ENCODE measurements around the gene EPHB6.

EPHB6 gene

DNA sequence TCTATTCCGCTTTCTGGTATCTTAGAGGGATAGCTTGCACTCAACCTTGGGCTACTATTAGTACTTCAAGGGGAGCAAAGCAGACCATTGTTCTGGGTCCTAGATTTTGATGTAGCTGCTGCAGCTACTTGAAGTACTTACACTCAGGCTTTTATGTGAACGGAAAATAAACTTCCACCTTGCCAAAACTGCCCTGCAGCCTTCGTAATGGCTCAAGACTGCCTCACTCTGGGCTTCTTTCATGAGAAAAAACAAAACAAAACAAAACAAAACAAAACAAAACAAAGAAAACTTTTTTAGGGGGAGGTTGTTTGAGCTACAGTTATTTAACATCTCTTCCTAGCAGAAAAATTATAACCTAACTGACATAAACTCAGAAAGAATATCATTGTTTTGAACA is 19.4 kb upstream of the EPHB6 start:
- no peak overlapping the region for H3K27ac ChIP-seq (replicated peaks)

GRCh38 chr7:142836426-142836825 is 18.4 kb upstream of the EPHB6 start:
- Histone ChIP-seq H3K27me3 (ENCODE audit: insufficient read depth, poor library complexity, severe bottlenecking) (no peaks in the 10 kb centered on the region), H3K27ac (replicated peaks) (no peak overlapping the region), H3K4me3 (replicated peaks; ENCODE audit: insufficient read depth, low read length) (no peak overlapping the region)
- DNase-seq (ENCODE audit: low read depth in 1 of 2, low spot score in 1 of 2): no peak
- TF ChIP-seq GABPA (IDR thresholded peaks at IDR 0.05; ENCODE audit: low read depth): no peak
- TF ChIP-seq, protein P1, sequence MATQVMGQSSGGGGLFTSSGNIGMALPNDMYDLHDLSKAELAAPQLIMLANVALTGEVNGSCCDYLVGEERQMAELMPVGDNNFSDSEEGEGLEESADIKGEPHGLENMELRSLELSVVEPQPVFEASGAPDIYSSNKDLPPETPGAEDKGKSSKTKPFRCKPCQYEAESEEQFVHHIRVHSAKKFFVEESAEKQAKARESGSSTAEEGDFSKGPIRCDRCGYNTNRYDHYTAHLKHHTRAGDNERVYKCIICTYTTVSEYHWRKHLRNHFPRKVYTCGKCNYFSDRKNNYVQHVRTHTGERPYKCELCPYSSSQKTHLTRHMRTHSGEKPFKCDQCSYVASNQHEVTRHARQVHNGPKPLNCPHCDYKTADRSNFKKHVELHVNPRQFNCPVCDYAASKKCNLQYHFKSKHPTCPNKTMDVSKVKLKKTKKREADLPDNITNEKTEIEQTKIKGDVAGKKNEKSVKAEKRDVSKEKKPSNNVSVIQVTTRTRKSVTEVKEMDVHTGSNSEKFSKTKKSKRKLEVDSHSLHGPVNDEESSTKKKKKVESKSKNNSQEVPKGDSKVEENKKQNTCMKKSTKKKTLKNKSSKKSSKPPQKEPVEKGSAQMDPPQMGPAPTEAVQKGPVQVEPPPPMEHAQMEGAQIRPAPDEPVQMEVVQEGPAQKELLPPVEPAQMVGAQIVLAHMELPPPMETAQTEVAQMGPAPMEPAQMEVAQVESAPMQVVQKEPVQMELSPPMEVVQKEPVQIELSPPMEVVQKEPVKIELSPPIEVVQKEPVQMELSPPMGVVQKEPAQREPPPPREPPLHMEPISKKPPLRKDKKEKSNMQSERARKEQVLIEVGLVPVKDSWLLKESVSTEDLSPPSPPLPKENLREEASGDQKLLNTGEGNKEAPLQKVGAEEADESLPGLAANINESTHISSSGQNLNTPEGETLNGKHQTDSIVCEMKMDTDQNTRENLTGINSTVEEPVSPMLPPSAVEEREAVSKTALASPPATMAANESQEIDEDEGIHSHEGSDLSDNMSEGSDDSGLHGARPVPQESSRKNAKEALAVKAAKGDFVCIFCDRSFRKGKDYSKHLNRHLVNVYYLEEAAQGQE (IDR thresholded peaks at IDR 0.05; ENCODE audit: insufficient replicate concordance, low read depth): no peak
- TF ChIP-seq SPI1 (IDR thresholded peaks at IDR 0.05; ENCODE audit: borderline replicate concordance, low read depth): no peak
- no peak for TF ChIP-seq POLR2AphosphoS5 (IDR thresholded peaks at IDR 0.05; ENCODE audit: low read depth)
- TF ChIP-seq, protein P2, sequence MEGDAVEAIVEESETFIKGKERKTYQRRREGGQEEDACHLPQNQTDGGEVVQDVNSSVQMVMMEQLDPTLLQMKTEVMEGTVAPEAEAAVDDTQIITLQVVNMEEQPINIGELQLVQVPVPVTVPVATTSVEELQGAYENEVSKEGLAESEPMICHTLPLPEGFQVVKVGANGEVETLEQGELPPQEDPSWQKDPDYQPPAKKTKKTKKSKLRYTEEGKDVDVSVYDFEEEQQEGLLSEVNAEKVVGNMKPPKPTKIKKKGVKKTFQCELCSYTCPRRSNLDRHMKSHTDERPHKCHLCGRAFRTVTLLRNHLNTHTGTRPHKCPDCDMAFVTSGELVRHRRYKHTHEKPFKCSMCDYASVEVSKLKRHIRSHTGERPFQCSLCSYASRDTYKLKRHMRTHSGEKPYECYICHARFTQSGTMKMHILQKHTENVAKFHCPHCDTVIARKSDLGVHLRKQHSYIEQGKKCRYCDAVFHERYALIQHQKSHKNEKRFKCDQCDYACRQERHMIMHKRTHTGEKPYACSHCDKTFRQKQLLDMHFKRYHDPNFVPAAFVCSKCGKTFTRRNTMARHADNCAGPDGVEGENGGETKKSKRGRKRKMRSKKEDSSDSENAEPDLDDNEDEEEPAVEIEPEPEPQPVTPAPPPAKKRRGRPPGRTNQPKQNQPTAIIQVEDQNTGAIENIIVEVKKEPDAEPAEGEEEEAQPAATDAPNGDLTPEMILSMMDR (IDR thresholded peaks at IDR 0.05; ENCODE audit: insufficient read depth, low read length): no peak

More for the DNA sequence above, 19.4 kb upstream of the EPHB6 start:
- no peak overlapping the region for H3K4me3 ChIP-seq (replicated peaks; ENCODE audit: insufficient read depth, low read length)
- H3K27me3 ChIP-seq (ENCODE audit: insufficient read depth, poor library complexity, severe bottlenecking): no peaks in the 10 kb centered on the region
- no peak for DNase-seq (ENCODE audit: low read depth in 1 of 2, low spot score in 1 of 2)
- TF ChIP-seq POLR2AphosphoS5 (IDR thresholded peaks at IDR 0.05; ENCODE audit: low read depth) (no peak), SPI1 (IDR thresholded peaks at IDR 0.05; ENCODE audit: borderline replicate concordance, low read depth) (no peak), GABPA (IDR thresholded peaks at IDR 0.05; ENCODE audit: low read depth) (no peak)
- TF ChIP-seq, protein P1 (IDR thresholded peaks at IDR 0.05; ENCODE audit: insufficient replicate concordance, low read depth): no peak
- TF ChIP-seq, protein P2 (IDR thresholded peaks at IDR 0.05; ENCODE audit: insufficient read depth, low read length): no peak

DNA sequence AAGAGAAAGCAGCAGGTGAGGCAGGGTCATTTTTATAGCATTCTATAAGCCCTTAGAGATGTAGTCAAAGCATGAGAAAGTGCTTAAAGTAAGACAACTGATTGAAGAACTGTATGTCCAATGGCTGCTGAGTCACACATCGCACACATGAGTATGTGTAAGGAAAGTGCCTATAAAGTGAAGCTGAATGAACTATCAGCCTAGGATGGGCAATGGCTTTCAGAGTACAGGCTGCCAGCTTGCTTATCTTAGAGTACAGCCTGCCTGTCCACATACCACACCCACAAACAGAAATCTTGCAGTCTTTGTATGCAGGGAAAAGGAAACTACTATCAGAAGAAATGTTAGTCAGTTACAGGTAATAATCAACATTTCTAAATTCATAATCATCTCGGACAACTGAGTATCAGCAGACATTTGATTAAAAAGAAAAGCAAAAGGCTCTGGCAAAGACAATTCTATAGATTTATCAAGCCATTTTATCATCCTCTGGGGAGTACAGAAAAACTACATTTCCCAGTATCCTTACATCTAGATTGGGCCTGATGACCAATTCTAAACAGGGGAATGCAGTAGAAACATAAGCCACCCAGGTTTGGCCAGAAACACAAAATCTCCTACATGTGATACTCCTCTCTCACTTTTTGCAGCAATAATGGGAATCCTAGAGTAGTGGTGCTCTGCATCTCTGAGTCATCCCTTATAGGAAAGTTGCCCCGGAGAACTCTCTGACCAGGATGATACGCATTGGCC is 16.2 kb upstream of the EPHB6 start:
- DNase-seq (ENCODE audit: low read depth in 1 of 2, low spot score in 1 of 2): no peak
- TF ChIP-seq SPI1 (IDR thresholded peaks at IDR 0.05; ENCODE audit: borderline replicate concordance, low read depth) (no peak), GABPA (IDR thresholded peaks at IDR 0.05; ENCODE audit: low read depth) (no peak), POLR2AphosphoS5 (IDR thresholded peaks at IDR 0.05; ENCODE audit: low read depth) (no peak)
- TF ChIP-seq, protein P2 (IDR thresholded peaks at IDR 0.05; ENCODE audit: insufficient read depth, low read length): no peak
- TF ChIP-seq, protein P1 (IDR thresholded peaks at IDR 0.05; ENCODE audit: insufficient replicate concordance, low read depth): no peak
- Histone ChIP-seq H3K27me3 (ENCODE audit: insufficient read depth, poor library complexity, severe bottlenecking) (no peaks in the 10 kb centered on the region), H3K27ac (replicated peaks) (no peak overlapping the region), H3K4me3 (replicated peaks; ENCODE audit: insufficient read depth, low read length) (no peak overlapping the region)
